NT2/D1 (cell line): ENCODE results near the gene SCAMP1.
"Not testable (repeated sequence)": the region's sequence is repeated elsewhere in the genome, so short reads cannot be mapped to it uniquely, and the experiment has no call there.

Experiments
- DNase-seq: peaks from one replicate; pipeline ENCODE4 v3.0.0-alpha.2; 2011; ENCODE audit warnings: low read depth, low spot score
- H3K27me3 ChIP-seq: 2 replicates; pipeline ENCODE4 v1.6.0; 2011; ENCODE audit warnings: mild to moderate bottlenecking; ENCODE audit not compliant: insufficient read length, insufficient read depth
- H3K36me3 ChIP-seq: 2 replicates; pipeline ENCODE4 v1.6.1; 2011; ENCODE audit warnings: mild to moderate bottlenecking, low read length, mixed read lengths; ENCODE audit not compliant: insufficient read depth, insufficient read length
- H3K4me1 ChIP-seq: 2 replicates; pipeline ENCODE4 v1.5.1; 2011; ENCODE audit not compliant: insufficient read depth, insufficient read length
- H3K4me3 ChIP-seq: 2 replicates; pipeline ENCODE4 v1.5.1; 2011; ENCODE audit warnings: low read depth; ENCODE audit not compliant: insufficient read length
- H3K9ac ChIP-seq: 2 replicates; pipeline ENCODE4 v1.6.0; 2011; ENCODE audit warnings: low read depth; ENCODE audit not compliant: insufficient read length
- H3K9me3 ChIP-seq: 2 replicates; pipeline ENCODE4 v1.5.1; 2011; ENCODE audit warnings: mild to moderate bottlenecking, low read length; ENCODE audit not compliant: insufficient read depth
- SUZ12 ChIP-seq: IDR thresholded peaks from 2 replicates; pipeline ENCODE4 v1.6.1; 2011; ENCODE audit not compliant: insufficient read length, insufficient read depth; ENCODE audit errors: extremely low read depth
- YY1 ChIP-seq: IDR thresholded peaks from 2 replicates; pipeline ENCODE4 v1.6.1; 2011; ENCODE audit not compliant: insufficient read length, insufficient read depth
- ZNF274 ChIP-seq: IDR thresholded peaks from 2 replicates; pipeline ENCODE4 v1.6.1; 2011; ENCODE audit warnings: mild to moderate bottlenecking, low read depth, low read length

The SCAMP1 gene

DNA sequence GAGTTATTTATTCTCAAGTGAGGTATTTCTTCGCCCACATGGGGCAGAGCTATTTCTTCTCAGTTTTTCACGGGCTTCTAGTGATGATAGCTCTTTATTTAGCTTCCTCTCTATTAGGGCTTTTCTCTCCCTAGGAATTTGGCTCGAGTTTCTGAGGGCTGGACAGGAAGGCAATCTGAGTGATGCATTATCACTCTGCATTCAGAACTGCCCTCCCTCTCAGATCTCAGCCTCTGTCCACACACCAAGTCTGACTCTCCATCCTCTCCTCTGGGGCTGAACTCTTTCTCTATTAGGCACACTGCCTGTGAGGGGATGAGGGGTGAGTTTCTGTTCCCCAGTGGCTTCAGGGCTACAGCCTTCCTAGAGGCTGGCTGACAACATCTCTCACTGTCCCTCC is 14.9 kb upstream of the SCAMP1 start:
- H3K4me1 ChIP-seq, result no peaks in the 10 kb centered on the region
- H3K9ac ChIP-seq, result no peak overlapping the region
- no peaks in the 10 kb centered on the region for H3K36me3 ChIP-seq
- no peak for TF ChIP-seq SUZ12
- no peak for TF ChIP-seq ZNF274
- TF ChIP-seq YY1, result no peak
- DNase-seq, result no peak
- no peak overlapping the region for H3K4me3 ChIP-seq
- H3K27me3 ChIP-seq, result no peaks in the 10 kb centered on the region
- peaks cover 8% of the 10 kb centered on the region; the same call in 1 of the 2 replicates for H3K9me3 ChIP-seq

- H3K27me3 ChIP-seq, result no peaks in the 10 kb centered on the region
- TF ChIP-seq ZNF274, result no peak
- TF ChIP-seq SUZ12, result no peak
- TF ChIP-seq YY1, result no peak
- H3K4me3 ChIP-seq, result no peak overlapping the region
- H3K9ac ChIP-seq, result no peak overlapping the region
- H3K4me1 ChIP-seq, result no peaks in the 10 kb centered on the region
- H3K36me3 ChIP-seq, result peaks cover 10% of the 10 kb centered on the region
- DNase-seq, result no peak
- H3K9me3 ChIP-seq, result no peaks in the 10 kb centered on the region
Observed at GRCh38 chr5:78353520-78353919, 6.9 kb upstream of the SCAMP1 start.

DNA sequence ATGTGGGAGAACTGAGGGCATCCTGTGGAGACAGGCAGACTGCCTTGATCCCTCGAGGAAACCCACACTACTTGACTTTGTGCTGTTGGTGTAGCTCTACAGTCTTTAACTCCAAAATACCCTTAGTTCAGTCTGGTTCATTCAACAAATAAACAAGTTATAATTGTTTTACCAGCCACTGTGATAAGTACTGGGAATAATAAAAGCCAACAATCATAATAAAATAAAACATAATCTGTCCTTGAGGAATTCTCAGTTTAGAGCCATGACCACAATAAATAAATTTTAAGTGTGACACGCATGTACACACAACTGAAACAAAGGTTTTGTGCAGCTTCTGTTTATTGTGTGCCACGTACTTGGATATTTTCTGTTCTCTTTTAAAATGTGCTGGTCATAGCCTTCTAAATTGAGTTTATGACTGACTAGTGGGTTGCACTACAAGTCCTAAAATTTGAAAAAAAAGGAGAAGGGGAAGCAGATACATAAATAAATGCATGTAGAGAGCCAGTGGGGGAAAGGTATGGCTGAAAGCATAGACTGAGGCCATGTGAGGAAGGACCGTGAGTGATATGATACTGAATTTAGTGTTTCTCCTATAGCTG is 6.2 kb upstream of the SCAMP1 start:
- DNase-seq, result no peak
- Histone ChIP-seq H3K9ac (no peak overlapping the region), H3K27me3 (no peaks in the 10 kb centered on the region), H3K36me3 (peaks cover 15% of the 10 kb centered on the region), H3K4me1 (no peaks in the 10 kb centered on the region), H3K9me3 (no peaks in the 10 kb centered on the region), H3K4me3 (no peak overlapping the region)
- TF ChIP-seq YY1 (no peak), SUZ12 (no peak), ZNF274 (no peak)

- H3K36me3 ChIP-seq, result peaks cover 15% of the 10 kb centered on the region
- TF ChIP-seq YY1 (no peak), ZNF274 (no peak), SUZ12 (no peak)
- no peaks in the 10 kb centered on the region for H3K4me1 ChIP-seq
- no peak overlapping the region for H3K4me3 ChIP-seq
- H3K9ac ChIP-seq, result no peak overlapping the region
- no peaks in the 10 kb centered on the region for H3K27me3 ChIP-seq
- DNase-seq, result no peak
- H3K9me3 ChIP-seq, result no peaks in the 10 kb centered on the region
Observed at GRCh38 chr5:78355561-78355960, 4.9 kb upstream of the SCAMP1 start.

- H3K9me3 ChIP-seq, H3K27me3 ChIP-seq, DNase-seq, H3K4me1 ChIP-seq: not testable (repeated sequence)
- Histone ChIP-seq H3K36me3 (peaks cover 15% of the 10 kb centered on the region), H3K4me3 (peak overlapping the region; percentile 85), H3K9ac (peak overlapping the region; percentile 89)
Observed at GRCh38 chr5:78359455-78359830, 974 bp upstream of the SCAMP1 start.

- TF ChIP-seq ZNF274, result no peak
- no peak for TF ChIP-seq SUZ12
- TF ChIP-seq YY1, result no peak
- H3K9me3 ChIP-seq, result no peaks in the 10 kb centered on the region
Observed at GRCh38 chr5:78360674-78360923, 182 bp downstream of the SCAMP1 start.

GRCh38 chr5:78360924-78361630 is 660 bp downstream of the SCAMP1 start:
- Histone ChIP-seq H3K4me1 (no peaks in the 10 kb centered on the region), H3K4me3 (peak overlapping the region; percentile 85), H3K9me3 (no peaks in the 10 kb centered on the region), H3K9ac (peak overlapping the region; percentile 89), H3K36me3 (peaks cover 15% of the 10 kb centered on the region), H3K27me3 (no peaks in the 10 kb centered on the region)
- DNase-seq, result no peak
- TF ChIP-seq YY1, result no peak
- TF ChIP-seq ZNF274, result no peak
- no peak for TF ChIP-seq SUZ12

More at GRCh38 chr5:78360674-78360923, 182 bp downstream of the SCAMP1 start:
- Histone ChIP-seq H3K9ac (peak overlapping the region; percentile 89), H3K4me3 (peak overlapping the region; percentile 85), H3K27me3 (no peaks in the 10 kb centered on the region), H3K4me1 (no peaks in the 10 kb centered on the region), H3K36me3 (peaks cover 15% of the 10 kb centered on the region)
- DNase-seq, result no peak

DNA sequence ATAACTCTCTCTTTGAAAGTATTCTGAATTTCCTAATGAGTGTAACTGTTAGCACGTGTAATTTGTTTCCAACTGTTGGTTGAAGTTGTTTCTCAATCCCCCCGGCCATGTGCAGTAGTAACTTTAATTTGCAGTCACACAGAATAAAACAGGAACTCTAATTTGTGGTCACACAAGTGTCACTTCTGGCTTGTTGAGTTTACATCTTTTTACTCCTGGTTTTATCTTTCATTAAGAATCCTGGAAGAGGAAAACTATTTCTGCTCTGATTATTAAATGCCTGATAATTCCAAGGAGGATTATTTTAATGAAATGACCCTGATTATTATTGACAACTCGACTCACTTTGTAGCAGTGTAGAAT is 1.2 kb downstream of the SCAMP1 start:
- DNase-seq, result no peak
- peak overlapping the region; percentile 85 for H3K4me3 ChIP-seq

More for the DNA sequence above, 1.2 kb downstream of the SCAMP1 start:
- H3K9me3 ChIP-seq, result no peaks in the 10 kb centered on the region
- TF ChIP-seq SUZ12 (no peak), ZNF274 (no peak), YY1 (no peak)
- no peaks in the 10 kb centered on the region for H3K4me1 ChIP-seq
- H3K9ac ChIP-seq, result peak overlapping the region; percentile 74
- peaks cover 15% of the 10 kb centered on the region for H3K36me3 ChIP-seq
- no peaks in the 10 kb centered on the region for H3K27me3 ChIP-seq
